HUDEP-2 (cell line): ENCODE measurements around the gene CAPZB.
A peak's percentile ranks its signal among the peaks of the same experiment; 100 is the strongest.

ENCODE experiments used
- DNase-seq, 76 experiments: peaks; one replicate each; lab custom pipeline; 2025; ENCODE audit not compliant: unreplicated experiment in 76 of 76; lab: John Stamatoyannopoulos, UW

The CAPZB gene

GRCh38 chr1:19472174-19472573, 13.2 kb downstream of the CAPZB start:
- DNase-seq = no peak

GRCh38 chr1:19469004-19469403, 16.3 kb downstream of the CAPZB start:
- no peak for DNase-seq

- peak in 59 of 76 experiments; percentile 11 to 82 (median 56) for DNase-seq
Observed at GRCh38 chr1:19468397-19468956, 16.9 kb downstream of the CAPZB start.

GRCh38 chr1:19467199-19468187, 17.8 kb downstream of the CAPZB start:
- no peak for DNase-seq

- no peak for DNase-seq
Observed at GRCh38 chr1:19466112-19466561, 19.2 kb downstream of the CAPZB start.

GRCh38 chr1:19465650-19466049, 19.7 kb downstream of the CAPZB start:
- DNase-seq = no peak

- DNase-seq = peak in 3 of 76 experiments; percentile 15 to 20 (median 17)
Observed at GRCh38 chr1:19465123-19465522, 20.2 kb downstream of the CAPZB start.

GRCh38 chr1:19464696-19465095, 20.6 kb downstream of the CAPZB start:
- DNase-seq = no peak

- DNase-seq = no peak
Observed at GRCh38 chr1:19463504-19463803, 21.9 kb downstream of the CAPZB start.

GRCh38 chr1:19462781-19463503, 22.4 kb downstream of the CAPZB start:
- DNase-seq = peak in 3 of 76 experiments; percentile 6 to 31 (median 15)

GRCh38 chr1:19461220-19461554, 24.2 kb downstream of the CAPZB start:
- no peak for DNase-seq

- DNase-seq = peak in 26 of 76 experiments; percentile 10 to 46 (median 22)
Observed at GRCh38 chr1:19460535-19461219, 24.7 kb downstream of the CAPZB start.

- DNase-seq = no peak
Observed at GRCh38 chr1:19458815-19459417, 26.4 kb downstream of the CAPZB start.

- no peak for DNase-seq
Observed at GRCh38 chr1:19457607-19458006, 27.7 kb downstream of the CAPZB start.

- DNase-seq = no peak
Observed at GRCh38 chr1:19456968-19457441, 28.3 kb downstream of the CAPZB start.

GRCh38 chr1:19455353-19455752, 30.0 kb downstream of the CAPZB start:
- DNase-seq = no peak

GRCh38 chr1:19454265-19455146, 30.8 kb downstream of the CAPZB start:
- no peak for DNase-seq

- DNase-seq = no peak
Observed at GRCh38 chr1:19453741-19454201, 31.6 kb downstream of the CAPZB start.

GRCh38 chr1:19452221-19452663, 33.1 kb downstream of the CAPZB start:
- no peak for DNase-seq
